Measurements from ENCODE around the gene NTN1.
A peak's percentile ranks its signal among the peaks of the same experiment; 100 is the strongest.

Gene NTN1

DNA sequence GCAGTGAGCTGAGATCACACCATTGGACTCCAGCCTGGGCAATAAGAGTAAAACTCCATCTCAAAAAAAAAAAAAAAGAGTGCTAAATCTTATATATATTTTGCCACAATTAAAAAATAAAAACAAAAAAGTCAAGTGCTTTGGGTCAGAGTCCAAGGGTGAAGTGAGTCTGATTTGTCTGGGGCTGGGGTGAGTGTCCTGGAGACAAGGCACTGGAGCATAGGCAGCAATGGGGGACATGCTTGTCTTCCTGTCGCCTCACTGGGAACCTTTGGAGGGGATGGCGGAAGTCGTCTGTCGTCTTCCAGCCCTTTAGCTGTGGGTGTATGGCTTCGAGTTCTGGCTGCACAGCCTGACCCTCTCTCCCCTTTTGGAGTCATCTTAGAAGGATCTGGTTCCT, 167.1 kb downstream of the NTN1 start:
- Mint-ChIP-seq H3K4me1 (no peaks in the 10 kb centered on the region), H3K4me3 (no peak overlapping the region), H3K27ac (no peak overlapping the region), H3K9me3 (no peaks in the 10 kb centered on the region), H3K27me3 (peaks cover 22% of the 10 kb centered on the region)
- ATAC-seq (no peak), DNase-seq (no peak)

DNA sequence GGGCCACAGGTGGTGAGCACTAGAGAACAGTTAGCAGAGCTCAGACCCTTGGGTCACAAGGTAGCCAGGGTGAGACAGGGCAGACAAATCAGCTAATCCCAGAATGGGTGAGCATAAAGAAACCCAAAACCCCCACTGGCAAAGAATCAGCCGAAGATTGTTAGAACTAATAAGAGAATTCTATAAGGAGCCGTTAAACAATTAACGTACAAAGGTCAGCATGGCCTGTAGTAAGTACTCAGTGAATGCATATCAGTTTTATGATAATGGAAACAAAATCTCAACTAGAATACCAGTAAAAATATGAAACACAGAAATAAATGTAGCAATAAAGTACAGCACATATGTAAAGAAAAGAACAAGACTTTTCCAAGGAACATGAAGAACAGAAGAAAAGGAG, 168.6 kb downstream of the NTN1 start:
- DNase-seq: no peak
- Mint-ChIP-seq H3K27me3 (peaks cover 15% of the 10 kb centered on the region), H3K27ac (no peak overlapping the region), H3K4me1 (no peaks in the 10 kb centered on the region), H3K4me3 (no peak overlapping the region), H3K9me3 (no peaks in the 10 kb centered on the region)
- no peak for ATAC-seq

DNA sequence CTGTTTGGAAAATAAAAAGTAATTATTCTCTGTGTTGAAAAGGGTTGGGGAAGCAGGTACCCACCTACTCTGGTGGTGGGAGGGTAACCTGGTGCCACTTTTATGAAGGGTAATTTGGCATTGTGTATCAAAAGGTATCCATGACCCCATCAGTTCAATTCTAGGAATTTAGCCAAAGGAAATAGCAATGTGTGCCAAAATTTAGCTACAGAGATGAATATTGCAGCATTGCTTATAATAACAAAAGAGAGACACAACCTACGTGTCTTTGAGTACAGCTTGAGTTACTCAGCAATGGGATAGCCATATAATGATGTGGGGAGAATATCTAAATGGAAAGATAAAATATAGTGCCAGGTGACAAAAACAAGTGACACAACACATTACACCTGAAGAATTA, 170.7 kb downstream of the NTN1 start:
- Mint-ChIP-seq H3K9me3 (no peaks in the 10 kb centered on the region), H3K27ac (no peak overlapping the region), H3K4me1 (no peaks in the 10 kb centered on the region), H3K27me3 (peaks cover 3% of the 10 kb centered on the region), H3K4me3 (no peak overlapping the region)
- DNase-seq: no peak
- ATAC-seq: no peak

DNA sequence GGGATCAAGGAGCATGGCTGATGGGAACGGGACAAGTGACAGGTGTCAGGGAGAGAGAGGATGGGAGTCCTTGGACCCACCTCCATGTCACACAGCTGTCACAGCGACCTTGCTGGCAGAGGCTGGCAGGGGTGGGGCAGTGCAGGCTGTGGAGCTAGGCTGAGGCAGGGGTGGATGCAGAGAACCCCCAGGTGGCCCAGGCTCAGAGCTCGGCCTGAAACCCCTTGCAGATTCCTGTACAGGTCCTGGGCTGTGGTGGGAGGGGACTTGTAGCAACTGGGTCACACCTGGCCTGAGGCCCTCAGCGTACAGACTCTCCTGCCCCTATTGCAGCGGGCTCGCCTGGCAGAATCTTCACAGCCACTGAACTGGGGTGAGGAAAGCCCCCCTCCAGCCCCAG, 174.1 kb downstream of the NTN1 start:
- H3K4me1 Mint-ChIP-seq: no peaks in the 10 kb centered on the region
- no peak overlapping the region for H3K4me3 Mint-ChIP-seq
- H3K9me3 Mint-ChIP-seq: peaks cover 4 to 12% of the 10 kb centered on the region in 2 donors
- H3K27me3 Mint-ChIP-seq: peaks cover 26% of the 10 kb centered on the region
- ATAC-seq: no peak
- DNase-seq: no peak
- H3K27ac Mint-ChIP-seq: no peak overlapping the region

DNA sequence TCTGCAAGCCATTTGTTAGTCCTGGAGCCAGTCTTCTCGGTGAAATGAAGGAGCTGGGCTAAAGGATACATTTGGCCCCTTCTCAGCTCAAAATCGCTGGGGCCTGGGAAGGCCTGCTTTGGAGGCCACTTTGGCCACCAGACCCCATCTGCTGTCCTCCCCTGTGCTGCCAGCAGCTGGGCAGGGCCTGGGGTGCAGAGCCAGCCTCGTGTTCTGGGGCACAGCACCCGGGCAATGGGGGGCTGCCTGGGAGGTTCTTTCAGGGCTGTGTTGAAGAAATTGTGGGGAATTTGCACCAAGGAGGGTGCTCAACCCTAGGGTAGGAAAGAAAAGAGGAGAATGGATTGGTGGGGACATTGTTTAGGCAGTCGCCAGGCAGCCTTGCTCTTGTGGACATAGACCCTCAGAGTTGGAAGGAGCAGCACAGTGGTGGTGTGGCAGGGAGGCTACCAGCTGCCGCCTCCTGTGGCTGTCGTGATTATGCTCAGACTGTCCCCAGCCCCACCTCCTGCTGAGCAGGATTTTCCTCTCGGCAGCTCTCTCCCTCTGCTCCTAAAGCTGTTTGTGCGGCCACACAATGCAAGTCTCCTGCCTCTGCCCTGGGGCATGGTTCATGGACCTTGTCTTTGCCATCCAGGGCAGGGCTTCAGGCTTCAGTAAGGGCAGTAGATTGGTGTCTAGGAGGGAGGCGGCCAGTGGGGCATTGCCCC, 174.8 kb downstream of the NTN1 start:
- ATAC-seq (no peak), DNase-seq (no peak)
- no peak overlapping the region for H3K4me3 Mint-ChIP-seq
- no peaks in the 10 kb centered on the region for H3K4me1 Mint-ChIP-seq
- peaks cover 4 to 12% of the 10 kb centered on the region in 2 donors for H3K9me3 Mint-ChIP-seq
- no peak overlapping the region for H3K27ac Mint-ChIP-seq
- peaks cover 26% of the 10 kb centered on the region for H3K27me3 Mint-ChIP-seq

DNA sequence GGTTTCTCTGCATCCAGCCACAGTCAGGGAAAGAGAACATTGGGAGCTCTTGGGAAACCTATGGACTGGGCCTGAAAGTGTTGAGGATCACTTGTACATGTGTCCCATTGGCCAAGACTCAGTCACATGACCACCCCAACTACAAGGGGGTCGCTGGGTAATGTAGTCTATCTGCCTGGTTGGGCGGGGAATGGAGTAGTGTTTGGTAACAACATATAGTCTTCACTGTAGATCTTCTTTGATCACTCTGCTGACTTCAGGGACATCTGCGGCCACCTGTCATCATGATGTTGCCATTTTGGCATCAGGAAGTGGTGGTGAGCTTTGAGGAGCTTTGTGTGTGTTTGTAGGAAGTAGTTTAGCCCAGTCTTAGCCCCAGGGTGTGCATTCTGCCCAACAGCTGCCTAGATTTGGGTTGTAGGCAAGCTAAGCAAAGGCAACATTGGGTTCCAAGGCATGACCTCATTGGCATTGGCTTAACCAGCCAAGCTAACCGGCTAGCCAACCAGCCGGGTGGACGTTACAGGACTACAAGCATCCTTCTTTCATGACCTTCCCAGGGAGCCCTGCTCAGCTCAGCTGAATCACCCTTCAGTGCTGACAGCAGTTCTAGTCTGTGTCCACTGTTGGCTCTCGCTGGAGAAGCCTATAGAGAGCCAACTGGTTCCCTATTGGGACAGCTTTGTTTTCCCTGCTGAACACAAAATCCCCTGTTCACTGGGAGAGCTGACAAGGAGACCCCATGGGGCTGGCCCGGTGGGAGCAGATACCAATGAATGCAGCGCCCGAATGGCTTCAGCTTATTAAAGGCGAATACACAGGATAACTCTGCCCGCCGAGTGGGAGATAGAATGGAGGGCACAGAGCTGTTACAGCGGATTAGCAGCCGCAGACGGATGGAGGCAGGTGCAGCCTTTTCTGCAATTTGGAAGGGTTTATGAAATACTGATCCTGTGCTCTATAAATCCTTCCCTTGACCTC, 178.6 kb downstream of the NTN1 start:
- ATAC-seq (no peak), DNase-seq (no peak)
- Mint-ChIP-seq H3K4me3 (no peak overlapping the region), H3K27ac (no peak overlapping the region), H3K9me3 (peaks cover 4 to 12% of the 10 kb centered on the region in 2 donors), H3K27me3 (peaks cover 41% of the 10 kb centered on the region), H3K4me1 (peaks cover 7% of the 10 kb centered on the region)

DNA sequence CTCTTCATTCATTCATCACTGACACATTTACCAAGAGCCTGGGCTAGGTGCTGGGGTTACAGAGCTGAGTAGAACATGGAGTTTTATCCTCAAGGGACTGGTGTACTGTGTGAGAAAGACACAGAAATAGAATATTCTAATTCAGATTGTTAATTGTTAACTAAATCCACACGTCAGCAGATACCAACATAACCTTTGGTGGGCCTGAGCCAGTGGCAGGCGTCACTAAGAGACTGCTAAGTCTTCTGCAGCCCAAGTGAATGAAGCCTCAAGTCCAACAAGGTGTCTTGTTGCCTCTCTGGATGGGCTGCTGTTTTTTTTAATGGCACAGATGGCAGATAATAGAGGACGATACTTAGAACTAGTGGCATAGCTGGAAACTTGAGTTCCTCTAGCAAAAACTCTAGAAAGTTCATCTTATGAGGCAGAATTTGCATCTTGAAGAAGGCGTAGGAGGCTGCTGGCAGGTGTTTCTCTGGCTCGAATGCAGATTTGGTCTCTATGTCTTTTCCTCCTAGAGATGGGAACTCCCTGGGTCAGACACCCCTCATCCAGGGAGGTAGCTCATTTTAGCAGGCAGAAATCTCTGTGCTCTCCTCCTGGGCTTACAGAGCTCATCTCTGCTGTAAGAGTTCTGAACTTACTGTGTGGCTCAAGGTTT, 179.5 kb downstream of the NTN1 start:
- Mint-ChIP-seq H3K4me1 (peaks cover 10% of the 10 kb centered on the region), H3K4me3 (no peak overlapping the region), H3K27ac (no peak overlapping the region), H3K9me3 (peaks cover 4 to 12% of the 10 kb centered on the region in 2 donors), H3K27me3 (peaks cover 51% of the 10 kb centered on the region)
- no peak for DNase-seq
- no peak for ATAC-seq

DNA sequence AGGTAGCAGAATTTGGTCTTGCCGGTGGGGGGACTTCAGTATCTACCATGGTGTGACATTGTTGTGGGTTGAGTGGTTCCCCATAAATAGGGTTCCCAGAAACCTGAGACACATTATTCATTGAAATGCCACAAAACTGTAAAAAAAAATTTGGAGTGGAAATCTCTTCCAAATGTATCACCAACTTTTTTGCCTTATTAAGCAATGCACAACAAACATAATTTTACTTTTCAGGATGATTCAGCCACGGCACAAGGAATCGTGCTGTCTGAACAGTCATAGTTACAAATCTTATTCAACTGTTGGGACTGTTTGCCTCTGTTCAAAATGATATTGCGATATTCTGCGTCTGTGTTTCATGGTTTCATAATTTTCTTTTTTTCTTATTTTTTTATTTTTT, 181.2 kb downstream of the NTN1 start:
- peaks cover 10% of the 10 kb centered on the region for H3K4me1 Mint-ChIP-seq

DNA sequence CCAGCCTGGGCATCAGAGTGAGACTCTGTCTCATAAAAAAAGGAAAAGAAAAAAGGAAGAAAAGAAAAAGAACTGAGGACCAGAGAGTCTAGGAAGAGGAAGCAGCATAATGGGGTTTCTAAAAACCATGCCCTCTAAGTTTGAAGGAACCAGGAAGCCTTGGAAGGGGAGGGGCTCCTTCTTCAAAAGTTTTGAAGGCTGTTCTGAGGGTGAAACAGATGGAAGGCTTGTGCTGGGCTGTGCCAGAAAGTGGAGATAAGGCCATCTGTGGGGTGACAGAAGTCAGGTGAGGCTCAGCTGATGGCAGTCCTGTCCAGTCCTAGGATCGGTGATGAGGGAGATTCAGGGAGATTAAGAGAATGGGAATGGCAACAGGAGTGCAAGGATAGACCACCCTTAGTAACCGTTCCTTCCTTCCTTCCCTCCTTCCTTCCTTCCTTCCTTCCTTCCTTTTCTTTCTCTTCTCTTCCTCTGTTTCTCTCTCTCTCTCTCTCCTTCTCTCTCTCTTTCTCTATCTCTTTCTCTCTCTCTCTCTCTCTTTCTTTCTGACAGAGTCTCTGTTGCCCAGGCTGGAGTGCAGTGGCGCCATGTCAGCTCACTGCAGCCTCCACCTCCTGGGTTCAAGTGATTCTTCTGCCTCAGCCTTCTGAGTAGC, 182.6 kb downstream of the NTN1 start:
- DNase-seq: no peak
- Mint-ChIP-seq H3K4me3 (no peak overlapping the region), H3K27me3 (peaks cover 39% of the 10 kb centered on the region), H3K4me1 (peaks cover 10% of the 10 kb centered on the region), H3K27ac (peak overlapping the region in 1 of 2 donors; percentile 84), H3K9me3 (peaks cover 0 to 8% of the 10 kb centered on the region in 2 donors)
- no peak for ATAC-seq

More for the DNA sequence above, 181.2 kb downstream of the NTN1 start:
- DNase-seq (no peak), ATAC-seq (no peak)
- Mint-ChIP-seq H3K27ac (no peak overlapping the region), H3K4me3 (no peak overlapping the region), H3K9me3 (peaks cover 4 to 12% of the 10 kb centered on the region in 2 donors), H3K27me3 (peaks cover 52% of the 10 kb centered on the region)

DNA sequence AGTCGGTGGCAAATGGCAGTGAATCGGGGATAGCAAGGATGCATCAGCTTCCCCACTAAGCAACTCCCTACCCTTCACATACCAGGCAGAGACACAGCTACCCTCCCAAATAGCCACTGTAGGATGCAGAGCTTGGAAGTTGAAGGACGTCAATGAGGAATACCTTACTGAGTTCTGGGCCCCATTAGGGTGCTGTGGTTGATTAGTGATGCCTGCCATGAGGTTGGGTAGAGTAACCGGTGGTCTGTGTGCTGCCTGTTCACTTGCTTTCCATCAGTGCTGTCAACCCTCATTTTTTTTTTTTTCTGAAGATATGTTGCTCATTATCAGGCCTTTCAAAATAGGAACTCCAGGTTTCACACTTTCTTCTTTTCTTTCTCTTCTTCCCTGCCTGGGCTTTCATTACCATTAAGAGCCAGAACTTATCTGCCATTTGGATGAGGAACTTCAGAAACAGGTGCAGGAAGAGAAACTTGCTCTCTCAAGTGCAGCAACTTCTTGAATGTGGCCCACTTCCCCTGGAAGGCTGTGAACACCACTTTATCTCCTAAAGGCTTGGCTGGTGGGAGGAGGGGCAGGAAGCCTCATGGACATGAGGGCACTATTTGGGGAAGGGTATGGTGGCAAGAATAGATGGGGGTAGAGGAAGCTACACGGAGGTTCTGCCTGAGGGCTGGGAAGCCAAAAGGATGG, 183.5 kb downstream of the NTN1 start:
- H3K27ac Mint-ChIP-seq: peak overlapping the region in 1 of 2 donors; percentile 51

DNA sequence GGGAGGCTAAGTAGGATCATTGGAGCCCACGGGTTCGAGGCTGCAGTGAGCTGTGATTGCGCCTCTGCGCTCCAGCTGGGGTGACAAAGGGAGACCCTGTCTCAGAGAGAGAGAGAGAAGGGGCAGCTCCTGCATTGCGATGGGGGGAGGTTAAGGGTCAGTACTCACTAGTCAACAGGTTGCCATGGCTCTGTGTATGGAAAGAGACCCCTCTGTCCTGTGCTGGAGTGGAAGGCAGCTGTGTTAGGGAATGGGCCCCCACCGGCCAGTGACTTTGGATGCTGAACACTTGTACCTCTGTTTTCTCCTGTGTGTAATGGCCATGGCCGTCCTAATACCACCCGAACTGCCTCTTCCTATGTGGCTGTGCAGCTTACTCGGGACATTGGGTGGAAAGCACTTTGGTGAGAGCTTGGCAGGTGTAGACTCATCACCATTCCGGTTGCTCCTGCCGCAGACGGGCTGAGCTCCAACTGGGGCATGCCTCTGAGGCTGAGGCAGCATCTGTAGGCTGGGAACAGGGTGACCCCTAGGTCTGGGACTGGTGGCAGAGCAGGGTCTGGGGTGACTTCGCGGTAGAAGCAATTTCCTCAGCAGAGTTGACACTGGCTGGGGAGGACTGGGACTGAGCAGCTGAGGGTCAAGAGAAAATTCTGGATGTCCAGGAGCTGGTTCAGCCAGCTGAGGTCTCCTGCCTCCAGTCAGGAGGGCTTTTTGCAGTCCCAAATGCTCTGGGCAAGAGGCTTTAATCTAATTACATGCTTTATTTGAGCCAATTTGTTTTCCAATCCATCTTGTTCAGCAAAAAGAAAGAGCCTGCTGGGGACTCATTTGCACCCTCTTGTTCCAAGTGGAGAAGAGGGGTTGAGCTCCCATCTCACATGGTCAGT, 184.5 kb downstream of the NTN1 start:
- H3K9me3 Mint-ChIP-seq: no peaks in the 10 kb centered on the region
- no peak overlapping the region for H3K27ac Mint-ChIP-seq
- no peak overlapping the region for H3K4me3 Mint-ChIP-seq
- ATAC-seq: no peak
- DNase-seq: no peak
- peaks cover 10% of the 10 kb centered on the region for H3K4me1 Mint-ChIP-seq
- H3K27me3 Mint-ChIP-seq: peaks cover 27% of the 10 kb centered on the region

More for the DNA sequence above, 183.5 kb downstream of the NTN1 start:
- H3K9me3 Mint-ChIP-seq: no peaks in the 10 kb centered on the region
- ATAC-seq: no peak
- H3K27me3 Mint-ChIP-seq: peaks cover 33% of the 10 kb centered on the region
- H3K4me3 Mint-ChIP-seq: no peak overlapping the region
- H3K4me1 Mint-ChIP-seq: peaks cover 10% of the 10 kb centered on the region
- no peak for DNase-seq

DNA sequence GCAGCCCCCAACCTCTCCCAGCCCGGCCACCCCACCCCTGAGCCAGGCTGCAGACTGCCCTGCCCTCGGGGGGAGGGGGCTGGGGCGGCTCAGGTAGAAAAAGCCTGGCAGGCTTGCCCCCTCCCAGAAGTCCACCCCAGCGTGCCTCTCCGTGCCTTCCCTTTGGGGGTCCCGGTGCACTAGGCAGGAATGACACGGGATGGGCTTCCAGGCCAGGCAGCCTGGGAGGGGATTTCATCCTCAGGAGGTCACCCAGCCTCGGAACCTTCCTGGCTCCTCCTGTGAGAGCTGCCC, 185.0 kb downstream of the NTN1 start:
- DNase-seq: no peak
- H3K4me1 Mint-ChIP-seq: peaks cover 10% of the 10 kb centered on the region
- peaks cover 27% of the 10 kb centered on the region for H3K27me3 Mint-ChIP-seq
- H3K9me3 Mint-ChIP-seq: no peaks in the 10 kb centered on the region
- H3K27ac Mint-ChIP-seq: no peak overlapping the region
- ATAC-seq: no peak
- no peak overlapping the region for H3K4me3 Mint-ChIP-seq

DNA sequence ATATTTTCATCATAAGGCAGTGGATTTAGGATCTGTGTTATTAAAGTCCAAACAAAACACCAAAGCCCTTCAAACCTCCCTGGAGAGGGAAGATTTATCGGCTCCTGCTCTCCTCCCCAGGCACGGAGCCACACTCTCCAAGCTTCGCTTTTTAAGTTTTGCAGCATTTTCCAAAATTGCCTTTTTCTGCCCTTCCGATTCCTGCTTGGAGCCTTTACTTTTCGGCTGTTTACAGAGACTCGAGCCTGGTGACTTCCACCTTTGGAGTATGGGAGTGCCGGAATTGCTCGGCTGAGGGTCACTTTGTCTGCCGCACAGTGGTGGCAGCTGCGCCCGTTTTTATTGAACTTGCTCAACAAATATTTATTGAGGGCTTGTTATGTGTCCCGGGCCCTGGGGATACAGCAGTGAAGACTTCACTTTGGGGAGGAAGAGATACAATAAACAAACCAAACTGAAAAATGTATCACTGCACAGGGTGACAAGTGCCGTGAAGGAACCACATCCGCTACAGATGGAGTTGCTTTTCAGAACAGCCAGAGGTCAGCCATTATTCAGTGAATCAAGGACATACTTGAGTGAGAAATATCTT, 185.5 kb downstream of the NTN1 start:
- Mint-ChIP-seq H3K9me3 (no peaks in the 10 kb centered on the region), H3K27me3 (peaks cover 27% of the 10 kb centered on the region), H3K4me3 (no peak overlapping the region), H3K27ac (no peak overlapping the region), H3K4me1 (peaks cover 10% of the 10 kb centered on the region)
- no peak for DNase-seq
- ATAC-seq: no peak
